DMS79 (cell line): ENCODE results near the gene CEACAM21.

ENCODE experiments used
- DNase-seq: peaks from one replicate; lab custom pipeline; 2025; lab: John Stamatoyannopoulos, UW

The CEACAM21 gene

GRCh38 chr19:41620171-41620570 lies 44.2 kb downstream of the CEACAM21 start:
- DNase-seq, result no peak

- no peak for DNase-seq
Measured at GRCh38 chr19:41621226-41621625, 45.3 kb downstream of the CEACAM21 start.

- DNase-seq, result no peak
Measured at GRCh38 chr19:41621654-41622053, 45.7 kb downstream of the CEACAM21 start.

GRCh38 chr19:41623360-41623759 lies 47.4 kb downstream of the CEACAM21 start:
- DNase-seq, result no peak

GRCh38 chr19:41624515-41624914 lies 48.5 kb downstream of the CEACAM21 start:
- no peak for DNase-seq

- DNase-seq, result no peak
Measured at GRCh38 chr19:41624937-41625336, 49.0 kb downstream of the CEACAM21 start.

- DNase-seq, result no peak
Measured at GRCh38 chr19:41626278-41626677, 50.3 kb downstream of the CEACAM21 start.

GRCh38 chr19:41626877-41627276 lies 50.9 kb downstream of the CEACAM21 start, which contains the start of gene CEACAM4:
TSS of gene CEACAM4 (minus strand) at chr19:41627074. CDS start at chr19:41626963, 111 bp downstream.
- no peak for DNase-seq

- no peak for DNase-seq
Measured at GRCh38 chr19:41627966-41628675, 52.2 kb downstream of the CEACAM21 start.
